Prostate gland (tissue), 2 donors: ENCODE data around the gene EXOC5.

Experiments
- CTCF ChIP-seq, 4 experiments: fragments of 200-600 bp in 2 of 4; fragments of 450-650 bp in 2 of 4; sonication (generic) in 2 of 4; IDR thresholded peaks; 1 replicate in 3 of 4; 2 replicates in 1 of 4; pipeline ENCODE4 v1.5.1; 2016 to 2019; ENCODE audit warnings: antibody characterized with exemption in 4 of 4, mild to moderate bottlenecking in 2 of 4, moderate library complexity in 2 of 4
- POLR2A ChIP-seq: fragments of 450-650 bp; IDR thresholded peaks from one replicate; pipeline ENCODE4 v1.6.1; 2016; ENCODE audit warnings: antibody characterized with exemption, mild to moderate bottlenecking

GRCh38 chr14:57302883-57303282 lies 34.2 kb upstream of the EXOC5 start:
- TF ChIP-seq POLR2A (no peak), CTCF (IDR thresholded peaks at IDR 0.05) (no peak)
